ENCODE results near the gene LNPEP.

Gene LNPEP

DNA sequence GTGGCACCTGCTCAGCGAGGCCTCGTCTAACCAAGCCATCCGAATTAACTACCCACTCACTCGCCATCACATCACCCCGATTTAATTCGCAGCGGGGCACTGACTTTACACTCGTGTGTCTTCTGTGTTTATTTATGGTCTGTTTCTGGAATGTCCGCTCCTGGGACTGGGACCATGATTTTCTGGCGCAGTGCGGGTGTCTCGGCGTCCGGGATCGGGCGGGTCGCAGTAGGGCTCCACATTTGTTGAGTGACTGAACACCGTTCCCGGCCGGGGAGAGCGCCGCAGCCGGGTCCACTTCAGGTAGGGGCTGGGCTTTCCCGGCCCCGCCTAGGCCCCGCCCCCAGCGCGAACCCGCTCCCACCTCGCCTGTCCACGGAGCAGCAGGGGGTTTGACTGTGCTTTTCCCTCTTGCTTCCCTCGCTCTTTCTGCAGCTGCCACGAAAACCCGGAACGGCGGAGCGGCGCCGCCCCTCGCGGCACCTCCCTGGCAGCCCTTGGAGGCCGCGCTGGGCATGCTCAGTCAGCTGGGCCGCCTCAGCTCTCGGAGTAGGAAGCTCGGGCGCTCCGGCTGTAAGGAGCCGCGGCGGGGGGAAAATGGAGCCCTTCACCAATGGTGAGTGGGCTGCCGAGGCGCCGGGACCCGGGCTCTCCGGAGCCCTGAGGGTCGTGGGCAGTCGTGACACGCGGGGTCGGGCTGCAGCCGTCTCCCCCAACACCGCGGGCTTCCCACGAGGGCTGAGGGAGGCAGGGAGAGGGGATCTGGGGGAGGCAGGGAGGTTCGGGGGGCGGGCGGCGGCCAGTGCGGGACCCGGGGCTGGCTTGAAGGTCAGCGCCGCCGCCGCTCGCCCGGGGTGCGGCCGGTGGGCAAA lies at the start of gene LNPEP:
Gene LNPEP (plus strand): TSS at position 522 of the 872 bp plus-strand sequence. CDS start 76 bp downstream, at position 598.
- DNase-seq, result peak; percentile 91

DNA sequence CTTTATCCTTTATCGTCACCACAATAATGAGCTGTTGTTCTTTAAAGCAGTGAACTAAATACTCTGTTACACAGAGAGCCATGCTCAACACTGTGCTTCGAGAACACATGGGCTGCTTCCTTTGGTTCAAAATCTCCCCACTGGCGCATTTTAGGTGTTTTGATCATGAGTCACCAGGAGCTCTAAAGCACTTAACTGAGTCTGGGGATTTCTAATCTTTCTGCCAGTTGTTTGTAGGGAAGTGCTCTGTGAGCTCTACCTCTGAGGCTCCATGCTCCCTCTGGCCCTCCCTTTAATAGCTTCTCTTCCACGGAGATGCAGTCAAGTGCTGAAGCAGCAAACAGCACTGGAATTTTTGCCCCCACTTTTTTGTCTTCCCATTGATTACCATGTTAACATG lies 42.5 kb upstream of the LNPEP start:
- no peak for DNase-seq

DNA sequence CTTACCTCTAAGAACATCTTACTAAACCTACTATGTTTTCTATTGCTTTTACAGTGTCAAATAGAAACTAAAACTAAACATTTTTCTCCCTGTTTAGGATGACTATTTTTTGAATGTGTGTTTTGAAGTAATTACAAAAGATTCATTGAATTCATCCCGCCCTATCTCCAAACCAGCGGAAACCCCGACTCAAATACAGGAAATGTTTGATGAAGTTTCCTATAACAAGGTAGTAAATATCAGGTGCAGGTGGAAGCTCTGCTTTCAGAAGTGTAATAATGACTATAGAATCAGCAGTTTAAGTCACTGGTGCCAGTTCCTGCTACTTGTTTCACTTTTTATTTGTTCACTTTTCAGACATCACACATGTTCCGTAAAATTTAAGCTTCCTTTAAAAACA lies 39.6 kb upstream of the LNPEP start:
- no peak for DNase-seq

DNA sequence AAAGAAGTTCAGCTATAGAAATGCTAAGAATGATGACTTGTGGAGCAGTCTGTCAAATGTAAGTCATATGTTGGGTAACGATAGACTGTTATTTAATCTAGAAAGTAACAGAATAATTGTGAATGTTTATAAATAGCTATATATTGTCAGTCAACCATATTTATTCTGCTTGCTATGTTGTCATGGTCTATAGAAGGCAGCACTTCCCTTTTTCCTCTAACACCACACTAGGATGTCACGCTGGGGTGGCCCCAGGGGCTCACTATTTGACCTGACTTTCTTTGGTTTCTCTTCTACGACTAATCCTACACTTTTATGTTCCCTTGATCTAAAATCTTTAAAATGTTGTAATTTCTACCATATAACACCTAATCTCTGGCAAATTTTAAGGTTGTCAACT lies 39.1 kb upstream of the LNPEP start:
- no peak for DNase-seq

DNA sequence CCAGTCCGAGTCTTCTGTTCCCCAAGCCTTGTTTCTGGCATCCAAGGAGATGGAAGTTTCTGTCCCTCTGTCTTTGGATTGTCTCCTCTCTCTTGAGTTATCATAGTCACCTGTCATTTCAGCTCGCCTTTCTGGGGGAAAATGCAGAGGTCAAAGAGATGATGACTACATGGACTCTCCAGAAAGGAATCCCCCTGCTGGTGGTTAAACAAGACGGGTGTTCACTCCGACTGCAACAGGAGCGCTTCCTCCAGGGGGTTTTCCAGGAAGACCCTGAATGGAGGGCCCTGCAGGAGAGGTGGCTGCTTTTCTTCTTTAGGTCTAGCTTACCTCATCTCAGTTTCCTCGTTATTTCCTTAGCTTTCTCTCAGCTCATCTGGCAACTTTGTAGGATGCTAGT lies 34.5 kb upstream of the LNPEP start:
- no peak for DNase-seq

DNA sequence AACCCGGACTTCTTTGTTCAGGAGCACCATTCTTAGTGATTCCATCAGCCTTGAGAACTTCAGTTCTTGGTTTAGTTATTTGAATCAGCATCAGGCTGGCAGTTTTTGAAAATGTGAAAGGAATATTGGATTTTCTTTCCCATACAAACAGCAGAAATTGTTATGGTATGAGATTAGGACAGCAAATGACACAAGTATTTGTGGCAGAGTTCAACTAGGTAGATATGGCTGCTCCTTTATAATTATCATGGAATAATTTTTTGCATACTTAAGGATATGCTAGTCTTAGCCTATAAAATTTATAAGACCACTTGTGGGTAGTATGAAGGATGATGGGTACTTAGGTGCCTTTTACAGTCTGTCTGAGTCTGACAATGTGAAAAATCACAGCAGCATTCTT lies 34.0 kb upstream of the LNPEP start:
- no peak for DNase-seq

DNA sequence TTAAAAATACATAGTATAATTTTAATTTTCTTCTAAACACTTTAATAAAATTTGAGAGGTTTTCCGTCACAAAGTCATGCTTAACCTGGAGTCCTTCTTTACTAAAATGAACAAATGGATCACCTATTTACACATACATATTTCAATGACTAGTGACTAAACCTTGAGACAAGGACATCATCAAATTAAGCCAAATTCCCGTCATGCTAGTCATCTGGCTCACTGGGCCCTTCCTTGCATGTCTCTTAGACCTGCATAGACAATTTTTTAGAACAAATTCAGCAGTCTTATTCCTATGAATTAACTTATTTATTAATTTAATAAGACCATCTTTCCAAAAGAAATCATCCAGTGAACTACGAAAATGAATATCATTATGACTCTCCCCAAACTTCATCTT lies 33.0 kb upstream of the LNPEP start:
- no peak for DNase-seq

DNA sequence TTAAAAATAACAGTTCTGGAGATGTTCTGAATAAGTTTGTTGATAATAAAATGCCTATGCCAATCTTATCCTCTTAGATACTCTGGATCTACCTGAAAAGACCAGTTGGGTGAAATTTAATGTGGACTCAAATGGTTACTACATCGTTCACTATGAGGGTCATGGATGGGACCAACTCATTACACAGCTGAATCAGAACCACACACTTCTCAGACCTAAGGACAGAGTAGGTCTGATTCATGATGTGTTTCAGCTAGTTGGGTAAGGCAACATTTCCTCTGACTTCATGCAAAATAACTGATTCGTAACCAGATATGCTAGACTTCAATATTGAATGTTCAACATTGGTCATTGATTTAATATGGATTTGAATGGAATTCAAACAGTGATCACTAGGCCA lies 32.6 kb upstream of the LNPEP start:
- no peak for DNase-seq

DNA sequence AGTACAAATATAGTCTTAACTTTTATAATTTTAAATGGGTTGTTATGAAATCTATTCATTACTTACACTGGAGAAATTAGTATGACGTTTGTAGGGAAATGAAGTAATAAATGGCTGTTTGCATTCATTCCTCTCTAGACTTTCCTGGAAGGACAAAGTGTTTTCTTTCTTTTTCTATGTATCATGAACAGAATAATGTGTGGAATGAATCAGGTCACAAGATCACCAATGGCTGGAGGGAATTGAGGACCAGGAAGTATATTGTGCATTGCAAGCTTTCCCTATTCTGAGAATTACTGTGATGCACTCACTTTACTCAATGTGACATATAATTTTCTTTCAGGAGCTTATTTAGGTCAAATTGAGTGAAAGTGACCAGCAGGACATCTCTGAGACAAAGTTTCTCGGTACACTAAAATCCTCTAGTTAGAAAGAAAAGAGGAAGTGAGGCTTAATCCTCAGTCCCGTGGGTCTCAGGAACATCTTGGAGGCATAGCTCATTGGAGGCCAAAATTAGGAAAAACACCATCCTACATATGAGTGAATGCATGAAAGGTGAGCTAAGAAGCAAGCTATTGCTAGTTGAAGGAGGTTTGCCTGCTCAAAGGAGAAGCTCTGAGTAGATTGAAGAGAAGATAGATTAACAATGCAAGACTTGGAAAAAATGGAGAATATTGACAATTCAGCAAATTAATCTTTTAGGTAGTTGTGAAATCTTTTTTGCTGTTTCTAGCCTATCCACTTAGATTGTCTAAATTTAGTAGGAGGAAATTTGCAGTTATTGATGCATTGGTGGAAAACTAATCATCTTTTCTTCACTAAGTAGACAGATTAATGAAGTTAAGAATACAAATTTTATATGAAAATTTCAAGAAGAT lies 31.6 kb upstream of the LNPEP start:
- DNase-seq, result no peak

DNA sequence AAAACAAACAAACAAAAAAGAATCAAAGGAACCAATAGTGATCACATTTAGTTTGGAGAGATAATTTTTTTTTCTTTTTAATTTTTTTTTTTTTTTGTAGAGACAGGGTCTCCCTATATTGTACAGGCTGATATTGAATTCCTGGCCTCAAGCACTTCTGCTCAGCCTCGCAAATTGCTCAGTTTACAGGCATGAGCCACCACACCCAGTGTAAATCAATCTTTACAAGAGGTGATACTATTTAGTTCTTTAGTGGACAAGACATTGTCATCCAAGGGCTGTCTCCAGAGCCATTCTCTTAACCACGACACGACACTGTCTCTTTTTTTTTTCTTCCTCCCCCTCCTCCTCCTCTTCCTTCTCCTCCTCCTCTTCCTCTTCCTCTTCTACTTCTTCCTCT lies 30.0 kb upstream of the LNPEP start:
- no peak for DNase-seq

DNA sequence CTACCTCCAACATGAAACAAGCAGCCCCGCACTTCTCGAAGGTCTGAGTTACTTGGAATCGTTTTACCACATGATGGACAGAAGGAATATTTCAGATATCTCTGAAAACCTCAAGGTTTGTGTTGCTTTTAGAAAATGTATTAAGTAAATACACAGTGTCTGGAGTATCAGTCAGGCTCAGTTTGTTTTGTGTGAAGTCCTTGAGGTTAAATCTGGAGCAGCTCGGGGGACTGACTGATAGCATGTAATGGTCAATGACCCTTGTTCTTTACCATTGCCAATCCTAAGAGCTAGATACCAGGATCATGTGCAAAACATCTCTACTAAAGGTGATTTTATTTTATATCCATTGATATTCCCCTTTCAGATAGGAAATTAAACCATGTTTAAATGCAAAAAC lies 26.9 kb upstream of the LNPEP start:
- no peak for DNase-seq

DNA sequence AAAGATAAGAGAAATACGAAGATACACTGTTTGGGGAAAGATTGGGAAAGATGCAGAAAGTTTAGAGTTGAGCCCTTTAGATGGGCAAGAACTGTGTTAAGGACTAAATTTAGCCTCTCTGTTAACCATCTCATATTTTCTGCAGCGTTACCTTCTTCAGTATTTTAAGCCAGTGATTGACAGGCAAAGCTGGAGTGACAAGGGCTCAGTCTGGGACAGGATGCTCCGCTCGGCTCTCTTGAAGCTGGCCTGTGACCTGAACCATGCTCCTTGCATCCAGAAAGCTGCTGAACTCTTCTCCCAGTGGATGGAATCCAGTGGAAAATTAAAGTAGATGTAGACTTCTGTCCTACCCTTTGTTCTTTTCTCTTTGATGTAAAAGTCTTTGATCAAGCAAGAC lies 26.4 kb upstream of the LNPEP start:
- DNase-seq, result no peak

DNA sequence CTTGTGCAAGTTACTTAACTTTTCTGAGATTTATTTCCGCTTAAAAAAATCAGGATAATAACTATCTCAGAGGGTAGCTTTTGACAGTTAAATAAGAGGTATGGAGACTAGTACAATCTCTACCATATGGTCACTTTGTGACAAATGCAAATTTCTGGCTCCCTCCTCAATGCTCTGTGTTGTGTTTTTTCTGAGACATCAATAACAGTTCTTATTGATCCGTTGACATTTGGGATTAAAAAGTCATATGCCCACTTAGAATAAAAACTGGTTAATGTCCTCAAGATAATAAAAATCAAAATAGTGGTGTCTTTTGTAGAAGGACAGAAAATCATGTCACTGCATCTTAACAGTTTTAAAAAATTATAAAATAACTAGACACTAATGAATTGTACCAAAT lies 24.7 kb upstream of the LNPEP start:
- no peak for DNase-seq

DNA sequence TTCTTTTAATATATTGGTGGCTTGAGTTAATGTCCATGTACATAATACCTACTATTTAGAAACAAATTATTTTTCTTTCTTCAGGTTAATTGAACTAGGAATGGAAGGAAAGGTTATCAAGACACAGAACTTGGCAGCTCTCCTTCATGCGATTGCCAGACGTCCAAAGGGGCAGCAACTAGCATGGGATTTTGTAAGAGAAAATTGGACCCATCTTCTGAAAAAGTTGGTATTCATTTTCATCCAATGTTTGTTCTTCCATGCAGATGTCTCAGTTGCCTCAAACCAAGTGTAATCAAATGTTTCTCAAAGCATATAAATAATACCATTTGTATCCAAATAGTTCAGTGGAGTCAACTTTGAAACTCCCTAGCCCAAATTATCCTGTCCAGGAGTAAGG lies 22.6 kb upstream of the LNPEP start:
- DNase-seq, result no peak

DNA sequence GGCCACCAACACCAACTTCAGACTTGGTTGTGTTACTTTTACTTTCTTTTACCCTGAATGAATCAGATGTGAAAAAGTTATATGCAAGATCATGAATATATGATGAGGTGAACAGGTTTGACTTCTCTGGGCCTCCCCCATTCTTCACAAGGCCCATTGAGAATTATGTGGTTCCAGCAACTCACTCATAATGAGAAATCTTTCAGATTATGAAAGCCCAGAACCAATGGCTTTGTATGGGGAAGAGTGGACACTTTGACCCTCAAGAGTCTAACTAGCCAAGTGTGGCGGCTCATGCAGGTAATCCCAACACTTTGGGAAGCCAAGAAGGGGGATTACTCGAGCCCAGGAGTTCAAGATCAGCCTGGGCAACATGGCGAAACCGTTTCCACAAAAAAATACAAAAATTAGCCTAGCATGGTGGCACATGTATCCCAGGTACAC lies 16.1 kb upstream of the LNPEP start:
- DNase-seq, result no peak

DNA sequence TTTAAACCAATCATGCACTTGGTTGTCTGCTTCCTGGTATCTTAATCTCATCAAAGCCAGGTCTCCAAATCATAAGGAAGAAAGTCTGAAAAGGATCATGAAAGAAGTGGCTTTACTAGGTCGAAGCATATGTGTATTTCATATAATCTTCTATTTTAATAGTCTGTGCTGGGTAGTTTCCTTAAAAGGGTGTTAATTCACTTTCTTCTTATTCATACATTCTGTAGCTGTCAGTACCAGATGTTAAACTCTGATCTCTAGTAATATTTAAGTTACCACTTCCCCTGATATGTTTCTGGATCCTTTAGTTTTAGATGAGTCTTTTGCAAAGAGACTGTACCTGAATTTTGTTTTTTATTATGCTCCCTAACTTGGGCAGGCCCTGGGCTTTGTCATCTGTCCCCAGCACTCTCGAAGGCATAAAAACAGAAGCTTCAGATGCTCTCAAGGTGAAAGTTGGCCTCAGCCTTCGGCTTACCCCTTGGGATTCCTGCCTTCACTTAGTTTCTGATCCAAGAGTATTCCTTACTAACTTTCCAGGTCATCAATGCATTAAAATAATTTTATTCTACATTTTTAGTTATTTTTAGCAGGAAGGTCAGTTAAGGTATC lies 15.0 kb upstream of the LNPEP start:
- DNase-seq, result no peak

DNA sequence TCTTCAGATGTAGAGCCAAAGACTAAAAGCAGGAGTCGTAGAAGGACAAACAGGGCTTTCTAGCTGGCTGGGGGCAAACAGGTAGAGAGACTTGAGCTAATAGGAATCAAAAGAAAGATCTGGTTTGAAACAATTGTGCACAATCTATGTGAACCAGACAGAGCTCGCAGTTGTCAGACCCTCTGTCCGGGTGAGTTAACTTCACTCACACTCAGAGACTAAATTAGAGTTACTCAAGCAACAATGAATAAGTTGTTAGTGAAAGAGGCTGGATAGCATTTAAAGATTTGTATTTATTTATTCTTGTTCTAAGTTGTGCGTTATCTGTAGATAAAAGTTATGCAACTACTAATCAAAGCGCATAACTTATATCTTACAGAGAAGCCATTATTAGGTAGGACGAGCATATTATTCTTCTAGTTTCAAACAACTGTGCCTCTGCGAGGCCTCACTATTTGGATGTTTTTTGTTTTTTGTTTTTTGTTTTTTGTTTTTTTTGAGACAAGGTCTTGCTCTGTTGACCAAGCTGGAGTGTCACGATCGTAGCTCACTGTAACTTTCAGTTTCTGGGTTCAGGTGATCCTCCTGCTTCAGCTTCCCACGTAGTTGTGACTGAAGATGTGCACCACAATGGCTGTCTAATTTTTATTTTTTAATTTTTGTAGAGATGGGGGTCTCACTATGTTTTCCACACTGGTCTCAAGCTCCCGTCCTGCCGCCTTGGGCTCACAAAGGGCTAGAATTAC lies 13.2 kb upstream of the LNPEP start:
- DNase-seq, result no peak

DNA sequence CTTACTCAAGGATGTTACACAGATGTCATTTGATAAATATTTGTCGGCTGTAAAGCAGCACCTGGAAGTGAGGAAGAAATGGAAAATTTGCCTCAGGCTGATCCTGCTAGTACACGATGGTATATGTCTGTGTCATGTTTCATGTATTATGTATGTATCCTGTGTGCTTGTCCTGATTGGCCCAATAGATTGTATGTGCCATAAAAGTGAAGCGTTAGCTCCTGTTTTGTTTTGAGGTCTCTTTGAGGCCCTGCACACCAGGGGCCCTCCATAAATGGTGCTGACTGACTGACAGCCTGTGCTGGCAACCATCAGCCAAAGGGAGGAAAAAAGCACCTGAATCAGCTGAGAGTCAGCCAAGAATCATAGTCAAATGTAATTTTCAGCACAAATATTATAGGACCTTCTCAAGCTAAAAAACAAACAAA lies 11.8 kb upstream of the LNPEP start:
- no peak for DNase-seq

DNA sequence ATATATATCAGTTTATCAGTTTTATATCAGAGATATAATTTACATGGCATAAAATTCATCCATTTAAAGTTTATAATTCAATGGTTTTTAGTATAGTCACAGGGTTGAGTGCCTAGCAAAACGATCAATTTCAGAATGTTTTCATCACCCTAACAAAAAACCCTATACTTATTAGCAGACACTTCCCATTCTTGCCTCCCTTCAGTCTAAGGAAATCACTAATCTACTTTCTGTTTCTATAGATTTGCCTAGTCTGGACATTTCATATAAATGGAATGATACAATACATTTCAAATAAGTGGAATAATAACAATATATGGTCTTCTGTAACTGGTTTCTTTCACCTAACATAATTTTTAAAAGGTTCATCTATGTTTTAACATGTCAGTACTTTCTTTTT lies 9.6 kb upstream of the LNPEP start:
- no peak for DNase-seq

DNA sequence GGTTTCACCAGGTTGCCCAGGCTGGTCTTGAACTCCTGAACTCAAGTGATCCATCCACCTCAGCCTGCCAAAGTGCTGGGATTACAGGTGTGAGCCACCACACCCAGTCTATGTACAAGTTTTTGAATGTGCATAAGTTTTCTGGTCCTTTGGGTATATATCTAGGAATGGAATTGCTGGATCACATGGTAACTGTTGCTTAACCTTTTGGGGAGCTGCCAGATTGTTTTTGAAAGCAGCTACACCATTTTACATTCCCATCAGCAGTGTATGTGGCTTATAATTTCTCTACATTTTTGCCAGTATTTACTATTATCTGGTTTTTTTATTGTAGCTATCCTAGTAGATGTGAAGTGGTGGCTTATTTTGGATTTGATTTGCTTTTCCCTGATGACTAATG lies 8.9 kb upstream of the LNPEP start:
- DNase-seq, result no peak

DNA sequence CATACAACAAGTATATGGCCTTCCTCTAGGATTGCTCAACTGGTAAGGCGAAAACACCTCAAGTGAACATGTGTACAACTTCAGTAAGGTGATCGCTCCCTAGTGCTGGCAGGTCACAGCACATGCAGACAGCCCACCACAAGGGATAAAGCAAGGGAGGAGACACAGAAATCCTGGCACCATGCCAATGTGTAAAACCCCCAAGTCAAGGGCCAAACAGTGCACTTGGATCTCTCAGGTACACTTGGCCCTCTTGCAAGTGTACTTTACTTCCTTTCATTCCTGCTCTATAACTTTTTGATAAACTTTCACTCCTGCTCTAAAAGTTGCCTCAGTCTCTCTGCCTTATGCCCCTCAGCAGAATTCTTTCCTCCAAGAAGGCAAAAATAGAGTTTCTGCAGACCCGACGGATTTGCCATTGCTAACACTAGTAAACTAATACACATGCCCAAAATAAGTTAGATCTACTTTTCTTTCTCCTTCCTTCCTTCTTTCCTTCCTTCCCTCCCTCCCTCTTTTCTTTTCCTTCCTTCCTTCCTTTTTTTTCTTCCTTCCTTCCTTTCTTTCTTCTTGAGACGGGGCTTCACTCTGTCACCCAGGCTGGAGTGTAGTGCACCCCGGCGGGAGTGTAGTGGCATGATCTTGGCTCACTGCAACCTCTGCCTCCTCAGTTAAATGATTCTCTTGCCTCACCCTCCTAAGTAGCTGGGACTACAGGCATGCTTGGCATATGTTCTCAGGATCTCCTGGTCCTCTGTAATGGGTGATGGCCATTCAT lies 6.8 kb upstream of the LNPEP start:
- no peak for DNase-seq

DNA sequence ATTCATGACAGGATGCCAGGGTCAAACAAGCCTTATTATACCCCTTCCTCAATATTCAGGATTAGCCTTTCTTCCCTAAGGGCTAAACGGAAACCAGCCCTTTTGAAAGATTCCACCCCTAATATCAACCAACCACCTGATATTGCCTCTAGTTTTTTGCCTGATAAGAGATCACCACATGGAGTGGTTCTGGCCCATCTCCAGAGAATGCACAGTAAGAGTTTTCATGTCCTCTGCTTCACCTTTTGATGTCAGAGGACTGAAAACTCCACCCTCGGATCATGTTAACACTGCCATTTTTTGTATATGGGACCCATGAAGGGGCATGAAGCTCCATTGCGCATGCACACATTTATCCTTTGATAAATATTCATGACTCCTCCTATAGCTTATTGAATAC lies 5.8 kb upstream of the LNPEP start:
- DNase-seq, result no peak
